T47D (cell line): ENCODE data around the gene GSTA4.
A peak's percentile ranks its signal among the peaks of the same experiment; 100 is the strongest.
"Not testable (repeated sequence)": the region's sequence is repeated elsewhere in the genome, so short reads cannot be mapped to it uniquely, and the experiment has no call there.

Experiments
- DNase-seq, 2 experiments: peaks; one replicate each; pipeline versions ENCODE4 v3.0.0 to v3.0.0-alpha.2; 2011 to 2012; ENCODE audit warnings: low read depth in 1 of 2, low spot score in 1 of 2
- JUND ChIP-seq: IDR thresholded peaks from 2 replicates; pipeline ENCODE4 v1.6.1; 2012; ENCODE audit warnings: low read depth
- in situ Hi-C: cut with HindIII; loops from 2 replicates; pipeline ENCODE4 v1.10.0; 2016; ENCODE audit warnings: low sequenced_read_pairs, low pct_unique_long_range_greater_than_20kb

Gene GSTA4

GRCh38 chr6:53028467-53028866 lies 33.4 kb upstream of the GSTA4 start:
- in situ Hi-C loops: no loop called here
- TF ChIP-seq JUND: no peak
- DNase-seq: no peak

DNA sequence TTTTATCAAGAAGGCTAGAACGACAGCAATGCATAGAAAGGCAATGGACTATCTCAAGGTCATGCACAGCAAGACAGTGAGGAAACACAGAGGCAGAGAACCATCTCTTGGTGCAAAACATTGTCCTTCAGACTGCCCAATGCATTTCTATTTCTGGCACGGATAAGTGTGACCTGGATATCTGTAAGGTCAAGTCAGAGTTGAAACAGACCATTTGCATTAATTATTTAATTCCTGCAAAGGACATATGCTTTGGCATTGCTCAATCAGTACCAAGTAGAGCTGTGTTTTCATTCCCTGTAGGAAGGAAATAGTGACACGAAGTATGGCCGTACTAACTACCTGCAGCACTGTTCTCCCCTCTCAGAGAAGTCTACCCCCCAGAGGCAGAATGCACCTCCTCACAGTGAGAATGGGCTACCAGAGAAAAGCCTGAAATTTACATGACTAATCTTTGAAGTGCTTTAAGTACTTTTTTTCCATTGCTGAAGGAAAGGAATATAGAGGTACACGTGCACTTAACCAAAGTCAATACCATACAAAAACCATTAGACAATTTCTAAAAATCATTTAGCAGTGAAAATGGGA lies 32.1 kb upstream of the GSTA4 start:
- in situ Hi-C loops: no loop called here
- TF ChIP-seq JUND: no peak
- no peak for DNase-seq

GRCh38 chr6:53026526-53026925 lies 31.4 kb upstream of the GSTA4 start:
- in situ Hi-C loops: no loop called here
- no peak for TF ChIP-seq JUND
- DNase-seq: no peak

- DNase-seq: no peak
- no peak for TF ChIP-seq JUND
- in situ Hi-C loops: no loop called here
Measured at GRCh38 chr6:53023323-53023722, 28.2 kb upstream of the GSTA4 start.

GRCh38 chr6:53020005-53020744 lies 25.1 kb upstream of the GSTA4 start:
- in situ Hi-C loops: no loop called here
- no peak for TF ChIP-seq JUND
- DNase-seq: no peak

GRCh38 chr6:53018446-53018845 lies 23.4 kb upstream of the GSTA4 start:
- TF ChIP-seq JUND: no peak
- in situ Hi-C loops: no loop called here

DNA sequence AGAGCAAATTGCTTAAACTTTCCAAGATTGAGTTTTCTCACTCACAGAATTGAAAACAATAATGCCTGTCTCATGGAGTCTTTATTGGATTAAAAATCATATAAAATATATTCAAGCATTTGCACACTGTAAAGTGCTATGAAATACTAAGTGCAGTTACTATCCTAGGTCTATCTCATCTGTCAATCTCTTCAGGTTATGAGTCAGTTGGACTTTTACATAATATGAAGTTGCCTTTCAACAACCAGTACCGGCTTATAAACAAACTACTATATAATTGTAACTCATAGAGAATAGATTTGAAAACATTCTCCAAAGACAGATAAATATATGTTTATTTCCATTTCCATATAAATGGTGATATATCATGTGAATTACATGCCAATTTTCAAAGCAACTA lies 20.4 kb upstream of the GSTA4 start:
- in situ Hi-C loops: no loop called here
- no peak for TF ChIP-seq JUND

More at GRCh38 chr6:53018446-53018845, 23.4 kb upstream of the GSTA4 start:
- DNase-seq: no peak

DNA sequence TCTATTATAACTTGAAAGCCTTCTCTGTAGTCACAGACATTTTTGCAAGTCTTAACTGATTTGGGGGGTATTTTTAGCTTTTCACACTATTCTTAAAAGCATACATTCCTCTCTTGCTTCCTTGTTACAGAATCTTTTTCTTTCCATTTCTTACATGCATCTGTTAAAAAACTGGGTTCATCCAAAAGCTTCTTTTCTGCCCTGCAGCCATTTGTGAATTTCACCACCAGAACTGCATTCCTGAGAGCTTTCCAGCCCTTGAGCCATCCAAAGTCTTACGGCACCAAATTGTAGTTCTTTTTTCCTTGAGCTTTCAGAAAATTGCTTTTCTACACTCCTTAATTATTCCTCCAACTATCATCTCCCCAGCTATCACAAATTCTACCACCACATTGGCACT lies 19.7 kb upstream of the GSTA4 start:
- TF ChIP-seq JUND: no peak
- DNase-seq: peak in 1 of 2 experiments; percentile 9
- in situ Hi-C loops: no loop called here

More for the DNA sequence above, 20.4 kb upstream of the GSTA4 start:
- DNase-seq: no peak

DNA sequence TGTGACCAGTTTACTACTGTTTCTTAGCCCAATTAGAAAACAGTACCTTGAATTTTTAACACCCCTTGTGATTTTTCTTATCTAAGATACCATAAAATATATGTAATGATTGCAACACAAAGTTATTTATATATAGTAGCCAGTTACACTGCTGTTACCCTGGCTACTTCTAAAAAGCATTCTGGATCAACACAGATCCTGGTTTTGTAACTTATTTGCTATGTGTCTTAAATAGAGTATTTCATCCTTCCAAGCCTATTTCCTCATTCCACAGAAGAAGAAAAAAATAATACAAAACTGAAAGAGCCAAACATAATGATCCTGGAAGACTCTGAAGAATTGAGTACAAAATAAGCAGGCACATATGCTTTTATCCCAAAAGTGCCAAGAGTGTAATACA lies 19.0 kb upstream of the GSTA4 start:
- no peak for DNase-seq
- TF ChIP-seq JUND: no peak
- in situ Hi-C loops: no loop called here

DNA sequence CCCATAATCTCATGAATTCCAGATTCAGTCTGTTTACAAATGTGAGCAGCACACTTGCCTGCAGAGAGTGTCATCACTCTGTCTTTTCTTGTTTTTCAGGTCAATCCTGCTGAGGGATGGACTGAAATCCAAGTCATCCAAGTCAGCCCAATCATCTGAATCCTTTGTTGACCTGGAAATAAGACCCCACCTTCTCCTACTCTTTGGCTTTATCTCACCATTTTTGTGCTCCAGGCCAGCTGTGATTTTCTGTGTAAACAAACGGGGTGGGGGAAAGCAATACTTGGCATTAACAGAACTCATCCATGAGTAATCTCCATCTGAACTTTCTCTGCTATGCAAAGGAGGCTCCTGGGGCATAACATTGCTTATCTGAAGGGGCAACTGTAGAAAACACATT lies 16.9 kb upstream of the GSTA4 start:
- TF ChIP-seq JUND: no peak
- peak in 1 of 2 experiments; percentile 25 for DNase-seq
- in situ Hi-C loops: no loop called here

DNA sequence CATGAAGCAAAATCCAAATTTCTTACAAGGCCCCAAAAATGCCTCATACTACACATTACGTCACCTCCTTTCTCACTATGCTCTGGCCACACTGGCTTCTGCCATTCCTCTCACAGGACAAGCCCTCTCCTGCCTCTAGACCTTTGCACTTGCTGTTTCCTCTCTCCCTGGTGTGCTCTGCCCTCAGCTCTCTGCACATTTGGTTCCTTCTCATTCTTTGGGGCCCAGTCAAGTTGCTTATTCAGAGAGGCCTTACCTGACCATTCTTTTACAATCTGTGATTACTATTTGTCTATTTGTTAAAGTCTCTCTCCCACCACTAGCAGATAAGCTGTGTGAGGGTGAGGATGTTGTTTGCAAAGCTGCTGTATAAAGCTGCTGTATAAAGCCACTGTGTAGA lies 15.4 kb upstream of the GSTA4 start:
- no peak for TF ChIP-seq JUND
- in situ Hi-C loops: no loop called here
- no peak for DNase-seq

GRCh38 chr6:53009511-53009910 lies 14.4 kb upstream of the GSTA4 start:
- in situ Hi-C loops: no loop called here
- TF ChIP-seq JUND: no peak
- no peak for DNase-seq

DNA sequence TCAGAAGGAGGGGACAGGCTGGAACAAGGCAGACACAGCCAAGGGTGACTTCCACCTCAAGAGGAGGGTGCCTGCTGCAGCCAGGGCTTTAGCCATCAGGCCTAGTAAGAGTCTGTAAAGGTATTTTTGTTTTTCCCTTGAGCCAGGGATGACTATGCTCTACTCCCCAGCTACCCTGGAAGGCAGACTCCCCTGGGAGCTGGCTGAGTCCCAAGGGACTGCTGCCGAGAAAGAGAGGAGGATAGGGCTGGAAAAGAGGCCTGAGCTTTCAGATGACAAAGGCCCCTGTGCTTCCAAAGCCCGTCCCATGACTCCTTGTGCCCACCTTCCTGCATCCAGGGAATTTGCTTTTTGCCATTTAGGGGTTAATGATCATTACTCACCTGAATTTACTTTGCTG lies 14.0 kb upstream of the GSTA4 start:
- DNase-seq: no peak
- TF ChIP-seq JUND: no peak
- in situ Hi-C loops: no loop called here

DNA sequence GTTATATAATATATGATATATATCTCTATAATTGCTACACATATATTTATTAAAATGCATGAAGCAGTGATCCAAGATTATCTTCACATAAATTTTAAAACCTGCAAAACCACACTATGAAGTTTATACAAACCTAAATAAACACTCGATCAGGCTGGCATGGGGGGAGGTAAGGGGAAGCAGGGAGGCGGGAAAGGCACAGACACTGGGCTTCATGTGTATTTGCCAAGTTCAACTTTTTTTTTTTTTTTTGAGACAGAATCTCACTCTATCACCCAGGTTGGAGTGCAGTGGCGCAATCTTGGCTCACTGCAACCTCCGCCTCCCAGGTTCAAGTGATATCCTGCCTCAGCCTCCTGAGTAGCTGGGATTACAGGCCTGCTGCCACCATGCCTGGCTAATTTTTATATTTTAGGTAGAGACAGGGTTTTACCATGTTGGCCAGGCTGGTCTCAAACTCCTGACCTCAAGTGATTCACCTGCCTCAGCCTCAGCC lies 13.2 kb upstream of the GSTA4 start:
- DNase-seq, in situ Hi-C loops: not testable (repeated sequence)
